GM18951 (cell line): ENCODE data around the gene IQCN.

Experiments
- POLR2A ChIP-seq: IDR thresholded peaks from 4 replicates; pipeline ENCODE4 v1.6.1; 2011; ENCODE audit warnings: mild to moderate bottlenecking; ENCODE audit not compliant: insufficient read length, insufficient read depth; ENCODE audit errors: extremely low read depth
- in situ Hi-C: fragments of 300-500 bp; cut with MboI; formaldehyde crosslinking; loops from one replicate; pipeline ENCODE4 v1.12.0; 2022; ENCODE audit warnings: low sequenced_read_pairs, mixed read lengths, inconsistent platforms; ENCODE audit not compliant: unreplicated experiment

The IQCN gene

GRCh38 chr19:18233224-18233825 is 40.9 kb downstream of the IQCN start:
- in situ Hi-C loops: no loop called here
- no peak for TF ChIP-seq POLR2A

- in situ Hi-C loops: no loop called here
- no peak for TF ChIP-seq POLR2A
Measured at GRCh38 chr19:18232540-18233223, 41.6 kb downstream of the IQCN start.

GRCh38 chr19:18231775-18232174 is 42.5 kb downstream of the IQCN start:
- in situ Hi-C loops: no loop called here
- TF ChIP-seq POLR2A: no peak

GRCh38 chr19:18230941-18231734 is 43.1 kb downstream of the IQCN start:
- in situ Hi-C loops: no loop called here
- TF ChIP-seq POLR2A: no peak

- TF ChIP-seq POLR2A: no peak
- in situ Hi-C loops: no loop called here
Measured at GRCh38 chr19:18229915-18230314, 44.3 kb downstream of the IQCN start.

- TF ChIP-seq POLR2A: no peak
- in situ Hi-C loops: no loop called here
Measured at GRCh38 chr19:18229474-18229873, 44.8 kb downstream of the IQCN start.

- no peak for TF ChIP-seq POLR2A
- in situ Hi-C loops: no loop called here
Measured at GRCh38 chr19:18227781-18228271, 46.4 kb downstream of the IQCN start.

GRCh38 chr19:18226956-18227780 is 47.1 kb downstream of the IQCN start:
- TF ChIP-seq POLR2A: no peak

GRCh38 chr19:18225702-18226468 is 48.4 kb downstream of the IQCN start, which contains the start of gene PDE4C:
PDE4C (minus strand) TSS chr19:18226438; CDS start chr19:18226415, 23 bp downstream.
- in situ Hi-C loops: no loop called here
- TF ChIP-seq POLR2A: no peak

More at GRCh38 chr19:18226956-18227780, 47.1 kb downstream of the IQCN start:
- in situ Hi-C loops: no loop called here

- in situ Hi-C loops: no loop called here
- TF ChIP-seq POLR2A: no peak
Measured at GRCh38 chr19:18225355-18225701, 48.9 kb downstream of the IQCN start.

- in situ Hi-C loops: no loop called here
- no peak for TF ChIP-seq POLR2A
Measured at GRCh38 chr19:18224525-18225354, 49.5 kb downstream of the IQCN start.
